Fibroblast of lung (primary cell): ENCODE measurements around the gene ERLEC1.

ENCODE experiments used
- EZH2 ChIP-seq: IDR thresholded peaks from 2 replicates; pipeline ENCODE4 v1.5.1; 2012; ENCODE audit warnings: low read length, control low read depth, mild to moderate bottlenecking; ENCODE audit errors: missing control alignments
- TF ChIP-seq, protein P1 (sequence below), 2 donors: IDR thresholded peaks in 1 of 2; conservative IDR thresholded peaks in 1 of 2; 1 replicate in 1 of 2; 2 replicates in 1 of 2; pipeline ENCODE4 v1.5.1; 2011 to 2012; ENCODE audit warnings: low read length in 2 of 2, control low read depth in 1 of 2, inconsistent platforms in 1 of 2, low read depth in 1 of 2, mild to moderate bottlenecking in 1 of 2

DNA sequence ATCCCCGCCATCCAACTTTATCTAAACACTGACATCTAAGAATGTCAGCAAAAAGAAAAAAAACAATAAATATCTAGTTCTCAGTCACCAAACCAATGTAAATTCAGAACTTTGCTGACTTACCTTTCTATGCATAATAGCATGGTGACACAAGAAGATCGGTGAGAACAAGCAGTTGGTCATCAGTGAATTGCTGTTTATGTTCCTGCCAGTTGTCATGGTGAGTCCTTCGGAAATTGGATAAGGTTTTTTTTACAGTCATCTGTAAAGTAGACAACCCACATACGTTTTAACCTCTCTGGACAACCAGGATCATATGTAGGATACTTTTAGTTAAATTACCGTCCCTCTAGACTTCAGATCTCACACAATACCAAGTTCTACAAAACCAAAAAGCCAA, 79.1 kb downstream of the ERLEC1 start:
- TF ChIP-seq, protein P1, sequence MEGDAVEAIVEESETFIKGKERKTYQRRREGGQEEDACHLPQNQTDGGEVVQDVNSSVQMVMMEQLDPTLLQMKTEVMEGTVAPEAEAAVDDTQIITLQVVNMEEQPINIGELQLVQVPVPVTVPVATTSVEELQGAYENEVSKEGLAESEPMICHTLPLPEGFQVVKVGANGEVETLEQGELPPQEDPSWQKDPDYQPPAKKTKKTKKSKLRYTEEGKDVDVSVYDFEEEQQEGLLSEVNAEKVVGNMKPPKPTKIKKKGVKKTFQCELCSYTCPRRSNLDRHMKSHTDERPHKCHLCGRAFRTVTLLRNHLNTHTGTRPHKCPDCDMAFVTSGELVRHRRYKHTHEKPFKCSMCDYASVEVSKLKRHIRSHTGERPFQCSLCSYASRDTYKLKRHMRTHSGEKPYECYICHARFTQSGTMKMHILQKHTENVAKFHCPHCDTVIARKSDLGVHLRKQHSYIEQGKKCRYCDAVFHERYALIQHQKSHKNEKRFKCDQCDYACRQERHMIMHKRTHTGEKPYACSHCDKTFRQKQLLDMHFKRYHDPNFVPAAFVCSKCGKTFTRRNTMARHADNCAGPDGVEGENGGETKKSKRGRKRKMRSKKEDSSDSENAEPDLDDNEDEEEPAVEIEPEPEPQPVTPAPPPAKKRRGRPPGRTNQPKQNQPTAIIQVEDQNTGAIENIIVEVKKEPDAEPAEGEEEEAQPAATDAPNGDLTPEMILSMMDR (conservative IDR thresholded peaks at IDR 0.05 in 1 of 2, IDR thresholded peaks at IDR 0.05 in 1 of 2; ENCODE audit: low read depth in 1 of 2, low read length in 2 of 2): no peak
- no peak for TF ChIP-seq EZH2
